Body of pancreas (tissue), 4 donors: ENCODE measurements around the gene FTCD.

Experiments used
- POLR2A ChIP-seq, 3 donors: fragments of 450-650 bp; IDR thresholded peaks; one replicate each; pipeline ENCODE4 v1.6.1; 2016; ENCODE audit warnings: antibody characterized with exemption in 3 of 3, mild to moderate bottlenecking in 2 of 3
- TF ChIP-seq, protein P1 (sequence below), 7 experiments: fragments of 450-650 bp in 4 of 7; fragments of 200-600 bp in 3 of 7; sonication (generic) in 3 of 7; IDR thresholded peaks; one replicate each; pipeline ENCODE4 v1.5.1; 2016 to 2019; ENCODE audit warnings: antibody characterized with exemption in 7 of 7

- TF ChIP-seq, protein P1, sequence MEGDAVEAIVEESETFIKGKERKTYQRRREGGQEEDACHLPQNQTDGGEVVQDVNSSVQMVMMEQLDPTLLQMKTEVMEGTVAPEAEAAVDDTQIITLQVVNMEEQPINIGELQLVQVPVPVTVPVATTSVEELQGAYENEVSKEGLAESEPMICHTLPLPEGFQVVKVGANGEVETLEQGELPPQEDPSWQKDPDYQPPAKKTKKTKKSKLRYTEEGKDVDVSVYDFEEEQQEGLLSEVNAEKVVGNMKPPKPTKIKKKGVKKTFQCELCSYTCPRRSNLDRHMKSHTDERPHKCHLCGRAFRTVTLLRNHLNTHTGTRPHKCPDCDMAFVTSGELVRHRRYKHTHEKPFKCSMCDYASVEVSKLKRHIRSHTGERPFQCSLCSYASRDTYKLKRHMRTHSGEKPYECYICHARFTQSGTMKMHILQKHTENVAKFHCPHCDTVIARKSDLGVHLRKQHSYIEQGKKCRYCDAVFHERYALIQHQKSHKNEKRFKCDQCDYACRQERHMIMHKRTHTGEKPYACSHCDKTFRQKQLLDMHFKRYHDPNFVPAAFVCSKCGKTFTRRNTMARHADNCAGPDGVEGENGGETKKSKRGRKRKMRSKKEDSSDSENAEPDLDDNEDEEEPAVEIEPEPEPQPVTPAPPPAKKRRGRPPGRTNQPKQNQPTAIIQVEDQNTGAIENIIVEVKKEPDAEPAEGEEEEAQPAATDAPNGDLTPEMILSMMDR (IDR thresholded peaks at IDR 0.05), result no peak
- TF ChIP-seq POLR2A (IDR thresholded peaks at IDR 0.05), result no peak
Observed at GRCh38 chr21:46116776-46117585, 38.4 kb downstream of the FTCD start.
